Colonic mucosa (tissue), 4 donors: ENCODE measurements around the gene SLC9A9. TPM values are rescaled to one million over a fixed set of nuclear protein-coding genes. Genes with fewer than 3 reads are reported as not detected.

Experiments used
- DNase-seq: peaks from one replicate; pipeline ENCODE4 v3.0.0-alpha.2; 2020
- H3K27ac ChIP-seq: fragments of 200-600 bp; one replicate; pipeline ENCODE4 v1.8.0; 2021
- H3K27me3 ChIP-seq: fragments of 200-600 bp; one replicate; pipeline ENCODE4 v1.8.0; 2021
- H3K36me3 ChIP-seq: fragments of 200-600 bp; one replicate; pipeline ENCODE4 v1.8.0; 2021
- H3K4me1 ChIP-seq: fragments of 200-600 bp; one replicate; pipeline ENCODE4 v1.8.0; 2021; ENCODE audit warnings: mild to moderate bottlenecking
- H3K4me3 ChIP-seq: fragments of 200-600 bp; one replicate; pipeline ENCODE4 v1.8.0; 2021
- H3K9ac ChIP-seq, 2 donors: one replicate each; pipeline ENCODE4 v1.7.0; 2013; ENCODE audit warnings: control low read depth in 2 of 2, low read depth in 2 of 2, low read length in 2 of 2
- H3K9me3 ChIP-seq: fragments of 200-600 bp; one replicate; pipeline ENCODE4 v1.8.0; 2021
- intact Hi-C: fragments of 100-400 bp; cut with DNase I; formaldehyde crosslinking; loops from one replicate; pipeline ENCODE4 v1.14.1; 2022
- total RNA-seq, 2 donors: library from RNA; stranded (reverse); fragmentation: NEBNext Ultra II Directional in 1 of 2; extraction: Animal tissue kit (Norgen Biotek cat#: 25700) in 1 of 2; gene quantifications; one replicate each; pipeline ENCODE4 v1.2.1, GENCODE V29; 2021
- TF ChIP-seq, protein P1 (sequence below): fragments of 200-600 bp; IDR thresholded peaks from one replicate; pipeline ENCODE4 v1.8.0; 2022; ENCODE audit warnings: antibody characterized with exemption, mild to moderate bottlenecking
- donor health status: healthy.
- donor health status: DM: no; HTN: no; CAD: no.
- donor health status: DM: no; HTN: no; CAD: no.

Gene SLC9A9
- total RNA-seq, 2 donors from 2014 or later: 2.5 to 6.5 TPM

DNA sequence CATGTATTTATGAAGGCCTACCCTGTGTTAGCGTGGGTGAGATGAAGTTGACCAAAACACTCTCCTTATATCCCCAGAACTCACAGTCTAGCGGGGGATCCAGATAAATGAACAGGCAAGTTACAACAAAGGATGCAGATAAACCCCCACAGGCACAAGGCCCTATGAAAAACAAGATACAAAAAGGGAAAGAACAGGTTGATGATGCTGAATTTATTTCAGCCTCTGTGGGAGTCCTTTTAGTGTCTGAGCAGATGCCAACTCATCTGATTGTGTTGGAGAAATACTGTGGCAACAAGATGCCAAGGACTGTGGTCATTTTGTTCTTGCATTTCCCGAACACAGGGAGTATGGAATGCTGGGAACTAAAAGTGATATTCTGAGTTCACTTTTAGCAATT, 428.7 kb downstream of the SLC9A9 start:
- no peak overlapping the region for H3K4me3 ChIP-seq
- no peaks in the 10 kb centered on the region for H3K4me1 ChIP-seq
- no peaks in the 10 kb centered on the region for H3K27me3 ChIP-seq
- DNase-seq: no peak
- TF ChIP-seq, protein P1, sequence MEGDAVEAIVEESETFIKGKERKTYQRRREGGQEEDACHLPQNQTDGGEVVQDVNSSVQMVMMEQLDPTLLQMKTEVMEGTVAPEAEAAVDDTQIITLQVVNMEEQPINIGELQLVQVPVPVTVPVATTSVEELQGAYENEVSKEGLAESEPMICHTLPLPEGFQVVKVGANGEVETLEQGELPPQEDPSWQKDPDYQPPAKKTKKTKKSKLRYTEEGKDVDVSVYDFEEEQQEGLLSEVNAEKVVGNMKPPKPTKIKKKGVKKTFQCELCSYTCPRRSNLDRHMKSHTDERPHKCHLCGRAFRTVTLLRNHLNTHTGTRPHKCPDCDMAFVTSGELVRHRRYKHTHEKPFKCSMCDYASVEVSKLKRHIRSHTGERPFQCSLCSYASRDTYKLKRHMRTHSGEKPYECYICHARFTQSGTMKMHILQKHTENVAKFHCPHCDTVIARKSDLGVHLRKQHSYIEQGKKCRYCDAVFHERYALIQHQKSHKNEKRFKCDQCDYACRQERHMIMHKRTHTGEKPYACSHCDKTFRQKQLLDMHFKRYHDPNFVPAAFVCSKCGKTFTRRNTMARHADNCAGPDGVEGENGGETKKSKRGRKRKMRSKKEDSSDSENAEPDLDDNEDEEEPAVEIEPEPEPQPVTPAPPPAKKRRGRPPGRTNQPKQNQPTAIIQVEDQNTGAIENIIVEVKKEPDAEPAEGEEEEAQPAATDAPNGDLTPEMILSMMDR: no peak
- no peaks in the 10 kb centered on the region for H3K36me3 ChIP-seq
- intact Hi-C loops: no loop called here
- no peak overlapping the region for H3K9ac ChIP-seq
- no peak overlapping the region for H3K27ac ChIP-seq
- H3K9me3 ChIP-seq: no peaks in the 10 kb centered on the region

DNA sequence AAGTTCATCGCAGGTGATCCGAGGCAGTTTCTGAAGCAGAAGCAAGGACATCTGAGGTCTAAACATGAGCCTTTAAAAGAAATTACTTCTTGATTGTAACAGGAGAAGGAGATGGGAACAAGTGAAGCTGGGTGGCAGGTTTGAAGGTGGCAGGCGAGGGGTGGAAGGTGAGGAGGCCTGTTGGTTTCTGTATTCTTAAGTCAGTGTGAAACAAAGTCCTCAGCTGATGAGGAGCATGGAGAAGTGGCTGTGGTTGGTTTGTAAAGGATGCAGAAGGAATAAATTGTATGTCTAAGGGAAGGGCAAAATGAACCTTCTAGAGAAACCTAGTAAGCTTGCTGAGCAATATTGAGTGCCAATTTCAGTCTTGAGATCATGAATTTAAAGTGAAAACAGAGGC, 429.9 kb downstream of the SLC9A9 start:
- no peaks in the 10 kb centered on the region for H3K36me3 ChIP-seq
- no peak for DNase-seq
- H3K4me3 ChIP-seq: no peak overlapping the region
- TF ChIP-seq, protein P1: no peak
- H3K9ac ChIP-seq: no peak overlapping the region
- no peaks in the 10 kb centered on the region for H3K27me3 ChIP-seq
- intact Hi-C loops: no loop called here
- H3K27ac ChIP-seq: no peak overlapping the region
- H3K9me3 ChIP-seq: no peaks in the 10 kb centered on the region
- H3K4me1 ChIP-seq: no peaks in the 10 kb centered on the region

DNA sequence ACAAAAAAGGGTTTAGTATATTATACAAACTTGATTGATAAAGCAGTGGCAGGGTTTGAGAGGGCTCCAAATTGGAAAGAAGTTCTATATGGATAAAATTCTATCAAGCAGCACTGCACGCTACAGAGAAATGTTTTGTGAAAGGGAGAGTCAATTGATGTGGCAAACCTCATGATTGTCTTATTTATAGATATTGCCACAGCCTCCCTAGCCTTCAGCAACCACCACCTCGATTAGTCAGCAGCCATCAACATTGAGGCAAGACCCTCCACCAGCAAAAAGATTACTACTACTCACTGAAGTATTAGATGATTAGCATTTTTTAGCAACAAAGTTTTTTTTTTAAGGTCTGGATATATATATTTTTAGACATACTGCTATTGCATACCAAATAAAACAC, 432.0 kb downstream of the SLC9A9 start:
- no peak overlapping the region for H3K27ac ChIP-seq
- H3K4me1 ChIP-seq: no peaks in the 10 kb centered on the region
- H3K9ac ChIP-seq: no peak overlapping the region
- no peak overlapping the region for H3K4me3 ChIP-seq
- H3K9me3 ChIP-seq: no peaks in the 10 kb centered on the region
- intact Hi-C loops: no loop called here
- H3K36me3 ChIP-seq: no peaks in the 10 kb centered on the region
- DNase-seq: no peak
- no peaks in the 10 kb centered on the region for H3K27me3 ChIP-seq
- TF ChIP-seq, protein P1: no peak

DNA sequence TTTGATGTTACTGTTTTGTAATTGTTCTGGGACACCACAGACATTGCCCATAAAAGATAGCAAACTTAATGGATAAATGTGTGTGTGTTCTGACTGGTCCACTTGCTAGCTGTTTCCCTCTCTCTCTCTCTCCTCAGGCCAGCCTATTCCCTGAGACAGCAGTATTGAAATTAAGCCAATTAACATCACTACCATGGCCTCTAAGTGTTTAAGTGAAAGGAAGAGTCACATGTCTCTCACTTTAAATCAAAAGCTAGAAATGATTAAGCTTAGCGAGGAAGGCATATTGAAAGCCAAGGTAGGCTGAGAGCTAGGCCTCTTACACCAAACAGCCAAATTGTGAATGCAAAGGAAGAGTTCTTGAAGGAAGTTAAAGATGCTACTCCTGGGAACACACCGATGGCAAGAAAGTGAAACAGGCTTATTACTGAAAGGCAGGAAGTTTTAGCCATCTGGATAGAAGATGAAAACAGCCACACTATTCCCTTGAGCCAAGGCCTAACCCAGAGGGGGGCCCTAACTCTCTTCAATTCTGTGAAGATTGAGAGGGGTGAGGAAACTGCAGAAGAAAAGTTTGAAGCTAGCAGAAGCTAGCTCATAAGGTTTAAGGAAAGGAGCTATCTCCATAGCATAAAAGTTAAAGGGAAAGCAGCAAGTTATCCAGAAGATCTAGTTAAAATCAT, 433.6 kb downstream of the SLC9A9 start:
- no peaks in the 10 kb centered on the region for H3K9me3 ChIP-seq
- H3K4me3 ChIP-seq: no peak overlapping the region
- H3K27ac ChIP-seq: no peak overlapping the region
- TF ChIP-seq, protein P1: no peak
- H3K27me3 ChIP-seq: no peaks in the 10 kb centered on the region
- no peaks in the 10 kb centered on the region for H3K36me3 ChIP-seq
- intact Hi-C loops: no loop called here
- no peak overlapping the region for H3K9ac ChIP-seq
- H3K4me1 ChIP-seq: no peaks in the 10 kb centered on the region
- no peak for DNase-seq

DNA sequence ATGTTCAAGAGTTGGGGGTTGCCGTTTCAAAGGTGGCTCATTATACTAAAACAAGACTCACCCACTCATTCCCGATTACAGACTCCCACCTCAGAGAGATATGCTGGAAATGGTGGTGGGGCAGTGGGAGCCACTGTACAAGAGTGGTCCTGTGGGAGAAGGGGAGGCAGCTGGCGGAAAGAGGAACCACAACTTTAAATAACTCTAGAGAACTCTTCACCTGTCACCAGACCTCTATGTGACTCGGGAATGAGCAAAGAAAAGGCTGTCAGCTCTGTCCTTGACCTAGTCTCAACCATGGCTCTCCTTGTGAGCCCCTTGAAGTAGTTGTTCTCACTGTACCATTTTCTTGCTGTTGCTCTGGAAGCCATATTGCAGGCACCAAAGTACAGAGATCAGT, 434.9 kb downstream of the SLC9A9 start:
- TF ChIP-seq, protein P1: no peak
- Histone ChIP-seq H3K27ac (no peak overlapping the region), H3K9me3 (no peaks in the 10 kb centered on the region), H3K27me3 (no peaks in the 10 kb centered on the region), H3K36me3 (no peaks in the 10 kb centered on the region), H3K4me3 (no peak overlapping the region), H3K4me1 (no peaks in the 10 kb centered on the region), H3K9ac (no peak overlapping the region)
- intact Hi-C loops: no loop called here
- no peak for DNase-seq
